GM19324 (cell line): ENCODE data around the gene CSNK2B.

Source experiments
- ATAC-seq: cut with Tn5 transposase; IDR thresholded peaks from one replicate; pipeline ENCODE4 v1.9.1; 2021; ENCODE audit warnings: mild to moderate bottlenecking, moderate library complexity; ENCODE audit not compliant: unreplicated experiment, low FRiP score

Gene CSNK2B

DNA sequence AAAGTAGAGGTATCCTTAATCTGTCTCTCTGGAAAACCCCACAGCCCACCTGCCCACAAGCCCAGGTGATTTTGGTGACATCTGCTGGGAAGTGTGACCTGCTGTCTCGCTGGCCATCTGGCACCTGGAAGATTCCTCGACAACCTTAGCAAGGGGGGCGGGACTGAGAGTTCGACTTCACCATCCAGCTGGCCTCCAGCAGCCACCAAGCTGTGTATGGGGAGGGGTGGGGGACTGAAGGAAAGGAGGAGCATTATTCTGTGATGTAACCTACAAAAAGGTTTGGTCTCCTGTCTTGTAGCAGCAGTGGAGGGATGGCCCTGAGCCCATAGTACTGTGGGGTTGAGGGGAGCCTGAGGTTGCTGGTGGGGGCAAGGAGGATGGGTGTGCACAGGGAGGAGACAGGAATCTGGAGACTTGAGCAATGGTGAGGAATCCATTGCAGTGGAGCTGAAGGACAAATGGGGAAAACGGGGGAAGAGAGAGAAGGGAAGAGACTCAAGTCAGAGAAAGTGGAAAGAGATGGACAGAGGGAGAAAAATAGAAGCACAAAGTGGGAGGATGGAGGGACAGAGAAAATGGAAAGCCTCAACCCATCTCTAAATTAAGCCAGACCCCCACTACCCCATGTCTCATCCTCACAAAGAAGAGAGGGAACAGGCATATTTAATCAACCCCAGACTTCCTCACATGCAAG is 44.8 kb downstream of the CSNK2B start:
- no peak for ATAC-seq

DNA sequence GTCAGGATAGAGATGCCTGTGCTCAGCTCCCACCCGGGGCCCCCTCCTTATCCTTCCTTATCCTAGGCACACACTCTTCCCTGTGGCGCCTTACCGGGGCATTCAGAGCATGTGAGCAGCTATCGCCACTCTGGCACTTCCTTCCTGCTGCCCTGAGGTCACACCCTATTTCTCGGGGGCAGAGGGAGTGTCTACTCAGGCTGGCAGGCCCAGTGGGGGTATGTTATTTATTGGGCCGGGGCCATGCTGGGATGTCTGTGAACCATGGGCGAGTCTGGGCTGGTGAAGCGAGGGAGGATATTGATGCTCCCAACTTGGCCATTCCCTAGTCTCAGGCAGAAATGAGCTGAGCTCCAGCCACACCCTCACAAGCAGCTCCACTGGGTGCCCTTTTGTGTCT is 45.4 kb downstream of the CSNK2B start:
- no peak for ATAC-seq

- no peak for ATAC-seq
These were observed 46.4 kb downstream of the CSNK2B start for GRCh38 chr6:31712296-31712695.

DNA sequence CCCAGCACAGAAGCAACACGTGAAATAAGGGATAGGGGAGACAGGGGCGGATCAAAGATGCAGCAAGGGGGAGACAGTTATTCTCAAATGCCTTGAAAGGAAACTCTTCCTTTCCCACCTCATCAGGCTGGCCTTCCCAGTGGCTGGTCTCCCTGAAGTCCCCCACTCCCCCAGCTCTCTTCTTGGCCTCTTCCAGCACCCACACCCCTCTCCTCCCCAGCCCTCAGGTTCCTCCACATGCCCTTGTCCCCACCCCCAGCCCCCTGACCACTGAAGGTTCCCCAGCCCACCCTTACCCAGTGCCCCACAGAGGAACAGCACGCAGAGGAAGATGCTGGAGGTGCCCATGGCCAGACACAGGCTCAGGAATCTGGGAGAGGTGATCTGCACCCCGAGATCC is 47.6 kb downstream of the CSNK2B start:
- no peak for ATAC-seq

GRCh38 chr6:31713991-31714684 is 48.3 kb downstream of the CSNK2B start:
- no peak for ATAC-seq

- ATAC-seq = no peak
These were observed 49.4 kb downstream of the CSNK2B start, which contains the start of gene LY6G6D for GRCh38 chr6:31715022-31715958. Gene LY6G6D, plus strand, starts transcription at chr6:31715348. Its CDS starts 8 bp downstream, at chr6:31715356.

- ATAC-seq = no peak
These were observed 51.8 kb downstream of the CSNK2B start for GRCh38 chr6:31717499-31718222.

GRCh38 chr6:31718265-31718664 is 52.4 kb downstream of the CSNK2B start:
- no peak for ATAC-seq

DNA sequence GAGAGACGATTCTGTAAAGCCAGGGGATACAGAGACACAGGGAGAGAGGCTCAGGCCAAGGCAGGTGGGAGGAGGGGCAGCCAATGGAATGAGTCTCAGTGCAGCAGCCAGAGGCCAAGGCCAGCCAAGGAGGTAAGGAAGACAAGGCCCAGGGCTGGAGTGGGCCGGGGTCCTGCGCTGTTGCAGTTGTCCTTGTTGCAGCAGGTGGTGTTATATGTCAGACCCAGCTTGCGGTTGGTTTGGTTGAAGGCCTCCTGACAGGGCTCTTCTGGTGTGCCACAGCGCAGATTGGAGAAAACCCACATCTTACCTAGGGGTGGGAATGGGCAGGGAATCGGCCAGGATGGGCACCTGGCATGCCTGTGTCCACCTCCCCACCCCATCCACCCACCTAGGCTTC is 53.1 kb downstream of the CSNK2B start:
- no peak for ATAC-seq
